ELF-1 (cell line): ENCODE results near the gene FHOD3.

Experiments
- DNase-seq: peaks from one replicate; pipeline ENCODE4 v3.0.0-alpha.2; 2016; ENCODE audit warnings: low read depth, low spot score

Gene FHOD3

DNA sequence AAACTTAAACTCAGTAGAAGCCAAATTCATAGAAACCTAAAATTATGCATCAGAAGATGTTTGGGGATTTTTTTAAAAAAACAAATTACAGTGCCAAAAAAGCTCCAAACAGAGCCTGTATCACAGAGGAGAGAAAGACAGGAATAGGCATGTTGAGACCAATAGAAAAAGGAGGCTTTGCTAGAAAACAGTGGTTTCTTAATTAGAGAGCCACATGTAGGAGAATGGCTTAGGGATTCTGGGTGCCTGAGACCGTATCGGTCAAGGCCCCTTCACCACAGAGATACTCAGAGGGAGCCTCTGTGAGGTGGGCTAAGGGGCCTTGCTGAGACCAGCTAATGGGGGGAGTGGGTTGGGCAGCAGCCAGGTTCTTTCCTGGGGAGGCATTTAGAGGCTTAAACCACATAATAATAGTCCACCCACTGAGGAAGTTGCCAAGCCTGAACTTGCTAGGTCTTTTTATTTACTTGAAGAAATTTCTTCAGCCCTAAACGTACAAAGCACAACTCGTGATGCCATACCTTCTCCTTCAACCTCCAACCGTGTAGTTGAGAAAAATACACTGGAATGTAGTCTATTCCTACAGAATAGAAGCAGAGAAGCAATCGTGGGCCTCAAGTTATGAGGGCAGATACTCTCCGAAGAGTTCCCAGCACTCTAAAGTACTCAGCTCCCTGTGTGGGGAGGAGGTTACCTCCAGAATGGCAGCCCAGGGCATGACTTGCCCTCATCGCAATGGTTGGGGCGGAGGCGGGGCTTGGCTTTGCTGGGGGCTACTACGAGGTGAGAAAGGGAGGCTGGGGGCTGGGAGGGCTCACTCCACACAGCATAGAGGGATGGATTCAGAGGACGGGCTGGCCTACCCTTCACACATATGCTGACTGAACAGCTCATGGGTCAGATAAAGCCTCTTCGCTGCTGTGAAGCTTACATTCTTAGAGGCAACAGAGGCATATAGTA lies 293.4 kb downstream of the FHOD3 start:
- no peak for DNase-seq

DNA sequence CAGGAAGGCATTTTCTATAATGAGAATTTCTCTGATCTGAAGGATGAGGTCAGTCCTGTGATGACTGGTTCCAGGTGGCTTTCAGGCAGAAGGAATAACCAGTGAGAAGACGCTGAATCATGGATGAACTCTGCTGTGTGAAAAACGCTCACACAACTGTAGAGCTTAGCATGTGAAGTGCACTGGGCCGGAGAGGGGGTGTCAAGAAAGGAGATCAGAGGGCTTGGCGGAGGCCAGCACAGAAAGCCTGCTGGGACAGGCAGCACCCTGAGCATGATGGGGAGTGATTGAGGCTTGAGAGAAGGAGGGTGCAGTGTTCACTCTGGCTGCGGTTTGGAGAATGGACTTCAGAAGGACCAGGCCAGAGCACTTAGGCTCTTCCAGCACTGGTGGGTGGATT lies 294.8 kb downstream of the FHOD3 start:
- DNase-seq = no peak

DNA sequence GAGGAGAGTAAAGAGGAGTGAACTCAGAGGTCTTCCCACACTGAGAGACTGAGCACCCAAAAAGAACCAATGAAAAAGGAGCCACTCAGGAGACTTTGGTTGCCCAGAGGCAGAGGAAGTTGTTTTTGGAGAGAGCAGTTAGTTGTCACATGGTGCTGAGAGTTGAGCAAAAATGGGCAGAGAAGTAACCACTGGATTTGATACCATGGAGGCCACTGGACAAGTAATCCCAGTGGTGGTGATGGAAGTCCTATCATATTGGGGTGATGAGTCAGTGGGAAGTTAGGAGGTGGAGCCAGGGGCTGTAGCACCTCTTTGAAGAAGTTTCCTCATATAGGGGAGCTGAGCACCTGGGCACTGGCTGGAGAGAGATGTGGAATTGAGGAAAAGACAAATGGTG lies 295.5 kb downstream of the FHOD3 start:
- no peak for DNase-seq

DNA sequence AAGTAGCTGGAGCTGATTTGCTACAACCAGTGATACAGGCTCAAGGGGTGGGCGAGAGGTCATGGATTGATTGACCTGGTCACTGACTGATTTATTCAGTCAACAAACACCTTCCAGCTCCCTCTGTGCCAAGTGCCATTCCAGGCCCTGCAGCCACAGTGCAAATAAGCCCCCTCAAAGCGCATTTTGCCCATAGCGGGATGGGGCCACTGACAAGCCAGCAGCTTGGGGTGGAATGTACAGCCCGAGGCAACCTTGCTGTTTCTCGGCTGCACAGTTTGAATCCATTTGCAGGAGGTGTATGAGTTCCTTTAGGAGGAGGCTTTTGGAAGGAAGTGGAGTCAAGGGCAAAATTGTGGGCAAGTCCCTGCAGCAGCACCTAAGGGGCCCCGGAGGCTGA lies 296.1 kb downstream of the FHOD3 start:
- peak; percentile 72 for DNase-seq

DNA sequence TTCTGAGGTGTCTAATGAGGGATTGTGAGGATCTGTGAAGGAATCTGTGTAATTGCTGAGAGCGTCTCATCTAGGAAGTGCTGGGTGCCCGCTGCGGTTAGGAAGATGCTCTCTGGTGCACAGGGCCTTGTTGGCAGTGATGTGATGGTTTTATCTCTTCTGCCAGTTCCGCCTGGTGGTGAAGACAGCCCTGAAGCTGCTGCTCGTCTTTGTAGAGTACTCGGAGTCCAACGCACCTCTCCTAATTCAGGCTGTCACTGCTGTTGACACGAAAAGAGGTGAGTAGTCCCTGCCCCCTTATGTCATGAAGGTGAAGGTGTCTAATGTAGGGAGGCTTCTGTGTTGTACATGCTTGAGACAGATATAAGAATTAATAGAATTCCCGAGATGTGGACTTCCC lies 297.1 kb downstream of the FHOD3 start:
- no peak for DNase-seq

DNA sequence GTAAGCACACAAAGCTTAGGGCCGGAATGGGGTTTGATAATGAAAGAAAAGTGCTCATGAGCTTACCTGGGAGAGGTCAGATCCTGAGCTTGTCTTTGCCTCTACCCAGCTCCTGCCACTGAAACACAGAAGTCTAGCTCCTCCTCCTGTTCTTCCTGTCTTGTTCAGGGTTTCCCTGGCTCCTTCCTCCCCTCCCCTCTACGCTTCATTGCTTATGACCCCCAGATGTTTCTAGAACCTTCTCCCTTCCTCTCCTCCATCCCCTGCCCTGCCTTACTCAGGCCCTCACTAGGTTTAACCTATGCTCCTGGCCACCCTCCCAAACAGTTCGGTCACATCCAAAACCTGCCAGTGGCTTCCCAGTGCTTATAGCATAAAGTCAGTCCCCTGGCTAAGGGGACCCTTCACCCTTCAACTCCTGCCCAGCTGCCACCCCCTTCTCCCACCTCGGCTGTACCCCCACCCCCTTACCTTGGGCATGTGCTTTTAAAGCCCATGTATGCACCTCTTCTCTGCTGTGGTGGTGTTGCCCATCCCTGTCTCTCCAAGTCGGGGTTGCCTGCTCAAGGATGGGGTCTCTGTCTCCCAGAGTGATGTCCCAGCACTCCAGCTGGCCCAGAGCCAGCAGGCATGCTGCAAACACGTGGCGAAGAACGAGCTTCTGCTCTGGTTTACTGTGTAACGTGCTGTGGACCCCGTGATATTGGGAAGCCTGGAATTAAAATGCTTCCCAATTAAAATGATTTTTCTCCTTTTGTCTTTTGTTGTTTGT lies 297.7 kb downstream of the FHOD3 start:
- DNase-seq = no peak

DNA sequence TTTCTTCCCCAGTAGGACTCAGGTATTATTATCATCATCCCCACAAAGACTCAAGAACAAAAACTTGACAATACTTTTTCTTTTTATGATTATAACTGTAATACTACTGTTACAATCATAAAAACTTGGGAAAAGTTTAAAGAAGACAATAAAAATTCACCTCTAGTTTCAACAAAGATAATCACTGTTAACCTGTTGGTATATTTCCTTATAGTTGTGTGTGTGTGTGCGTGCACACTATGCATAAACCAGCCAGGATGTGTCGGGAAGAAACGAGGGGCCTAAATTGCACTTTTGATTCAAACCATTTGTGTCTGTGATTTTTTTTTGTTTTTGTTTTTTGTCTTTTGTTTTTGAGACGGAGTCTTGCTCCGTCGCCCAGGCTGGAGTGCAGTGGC lies 298.3 kb downstream of the FHOD3 start:
- DNase-seq = no peak

DNA sequence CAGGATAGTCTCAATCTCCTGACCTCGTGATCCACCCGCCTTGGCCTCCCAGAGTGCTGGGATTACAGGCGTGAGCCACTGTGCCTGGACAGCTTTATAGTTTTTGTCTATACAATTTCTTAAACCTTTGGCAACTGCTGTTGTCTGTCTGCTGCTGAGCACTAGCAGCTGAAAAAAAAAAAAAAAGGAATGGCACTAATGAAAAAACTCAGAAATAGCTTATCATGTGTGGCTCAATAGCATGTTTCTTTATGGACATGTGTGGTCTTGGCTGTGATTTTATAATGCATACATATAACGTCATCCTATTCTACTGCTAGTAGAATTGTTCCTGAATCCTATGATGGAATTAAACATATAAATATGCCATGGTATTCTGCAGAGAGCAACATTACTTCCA lies 300.1 kb downstream of the FHOD3 start:
- no peak for DNase-seq

DNA sequence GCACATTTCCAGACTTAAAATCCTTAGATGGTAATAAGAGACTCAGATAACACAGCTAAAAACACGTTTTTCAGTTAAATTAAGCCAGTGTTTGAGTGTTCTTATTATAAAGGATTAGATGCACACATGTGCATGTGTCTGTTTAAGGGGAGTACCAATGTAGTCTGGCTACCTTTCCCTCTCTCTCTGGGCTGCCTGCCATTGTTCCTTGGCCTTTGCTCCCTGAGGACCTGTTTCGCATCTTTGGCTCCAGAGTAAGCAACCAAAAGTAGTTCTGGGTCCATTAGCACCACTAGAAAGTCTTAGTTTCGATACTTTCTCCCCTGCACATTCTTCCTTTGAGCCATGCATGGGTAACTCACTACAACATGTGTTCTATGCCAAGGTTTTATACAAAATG lies 303.0 kb downstream of the FHOD3 start:
- no peak for DNase-seq

DNA sequence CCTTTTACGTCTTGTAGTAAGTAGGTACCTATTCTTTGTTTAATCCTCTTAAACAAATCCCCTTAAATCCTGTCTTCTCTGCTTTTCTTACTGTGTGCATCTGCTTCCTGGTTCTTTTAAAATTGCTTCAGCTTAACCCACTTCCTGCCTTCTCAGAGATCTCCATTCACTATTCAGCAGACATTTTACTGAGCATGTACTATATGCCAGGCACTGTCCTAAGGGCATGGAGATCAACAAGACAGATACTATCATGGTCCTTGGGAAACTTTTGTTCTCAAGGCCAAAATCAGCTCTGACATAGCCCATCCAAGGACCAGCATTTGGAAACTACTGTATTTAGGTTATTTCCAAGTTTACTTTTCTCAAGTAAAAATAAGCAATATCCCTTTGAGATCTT lies 303.8 kb downstream of the FHOD3 start:
- no peak for DNase-seq

DNA sequence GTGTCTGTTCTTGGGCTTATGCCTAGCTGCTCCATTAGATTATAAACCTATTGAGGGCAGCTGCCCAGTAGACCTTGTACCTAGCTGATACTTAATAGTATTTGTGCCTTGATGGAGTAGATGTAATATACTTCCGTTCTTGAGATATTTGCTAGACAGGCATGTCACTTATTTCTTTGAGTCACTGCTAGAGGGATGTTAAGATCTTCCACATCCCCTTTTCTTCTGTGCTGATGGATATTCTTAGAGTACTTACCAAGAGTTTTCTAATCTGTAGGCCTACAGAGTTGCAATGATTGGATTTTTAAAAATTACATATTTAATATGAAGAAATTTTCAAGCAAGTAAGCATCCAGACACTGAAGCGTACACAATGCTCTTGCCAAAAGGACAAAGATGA lies 304.6 kb downstream of the FHOD3 start:
- no peak for DNase-seq

DNA sequence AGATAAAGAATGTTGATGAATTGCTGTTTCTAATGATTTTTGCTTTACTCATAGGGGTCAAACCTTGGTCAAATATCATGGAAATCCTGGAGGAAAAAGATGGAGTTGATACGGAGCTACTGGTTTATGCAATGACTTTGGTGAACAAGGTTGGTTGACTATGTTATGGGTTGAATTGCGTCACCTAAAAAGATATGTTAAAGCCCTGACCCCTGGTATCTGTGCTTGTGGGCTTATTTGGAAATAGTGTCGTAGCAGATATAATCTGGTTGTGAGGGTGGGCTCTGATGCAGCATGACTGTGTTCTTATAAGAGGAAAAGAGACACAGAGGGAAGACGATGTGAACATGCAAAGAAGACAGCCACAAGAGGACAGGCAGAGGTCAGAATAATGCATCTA lies 305.1 kb downstream of the FHOD3 start:
- no peak for DNase-seq

DNA sequence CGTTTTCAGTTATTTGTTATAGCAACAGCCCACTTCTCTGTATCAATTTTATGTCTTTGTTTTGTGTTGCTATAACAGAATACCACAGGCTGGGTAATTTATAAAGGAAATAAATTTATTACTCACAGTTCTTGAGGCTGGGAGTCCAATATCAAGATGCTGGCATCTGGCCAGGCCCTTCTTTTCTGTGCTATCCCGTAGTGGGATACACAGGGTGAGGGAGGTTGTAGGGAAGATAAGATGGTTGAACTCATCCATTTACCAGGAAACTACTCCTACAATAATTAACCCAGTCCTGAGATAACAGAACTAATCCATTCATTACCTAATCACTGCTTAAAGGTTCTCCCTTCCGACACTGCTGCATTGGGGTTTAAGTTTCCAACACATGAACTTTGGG lies 310.6 kb downstream of the FHOD3 start:
- DNase-seq = no peak

DNA sequence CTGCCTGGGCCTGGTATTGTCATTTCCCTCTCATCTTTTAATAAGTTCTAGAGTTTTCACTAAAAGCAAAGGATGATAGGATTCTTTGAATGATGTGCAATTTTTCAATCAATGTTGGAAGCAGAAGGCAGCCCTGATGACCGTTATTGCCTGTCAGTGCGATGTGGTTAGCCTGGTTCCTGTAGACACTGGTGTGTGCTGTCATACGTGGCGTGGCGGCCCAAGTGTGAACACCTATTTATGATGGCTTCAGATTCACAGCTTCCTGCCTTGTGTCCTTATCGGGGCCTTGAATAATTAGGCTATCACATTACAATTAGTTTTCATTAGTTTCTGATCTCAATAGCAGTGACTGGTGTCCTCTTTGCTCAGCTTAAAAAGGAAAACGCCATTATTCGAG lies 312.7 kb downstream of the FHOD3 start:
- DNase-seq = no peak

DNA sequence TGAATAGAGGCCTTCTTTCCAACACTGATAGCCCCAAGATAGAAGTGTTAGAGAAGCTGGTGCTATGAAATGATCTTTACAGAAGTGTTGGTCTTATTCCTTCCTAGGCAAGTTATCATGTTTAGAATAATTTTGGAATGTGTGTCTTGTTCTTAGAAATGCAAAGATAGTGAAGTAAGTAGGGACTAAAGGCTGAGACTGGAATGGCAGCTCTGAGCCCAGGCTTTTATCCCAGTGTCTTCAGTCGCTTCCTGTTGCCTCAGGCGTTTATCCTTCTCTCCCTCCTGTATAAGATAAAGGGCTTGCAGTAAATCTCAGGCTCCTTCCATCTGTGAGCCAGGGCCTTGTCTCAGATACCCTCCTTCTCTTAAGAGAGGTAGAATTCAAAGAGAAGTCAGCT lies 313.1 kb downstream of the FHOD3 start:
- peak; percentile 65 for DNase-seq

DNA sequence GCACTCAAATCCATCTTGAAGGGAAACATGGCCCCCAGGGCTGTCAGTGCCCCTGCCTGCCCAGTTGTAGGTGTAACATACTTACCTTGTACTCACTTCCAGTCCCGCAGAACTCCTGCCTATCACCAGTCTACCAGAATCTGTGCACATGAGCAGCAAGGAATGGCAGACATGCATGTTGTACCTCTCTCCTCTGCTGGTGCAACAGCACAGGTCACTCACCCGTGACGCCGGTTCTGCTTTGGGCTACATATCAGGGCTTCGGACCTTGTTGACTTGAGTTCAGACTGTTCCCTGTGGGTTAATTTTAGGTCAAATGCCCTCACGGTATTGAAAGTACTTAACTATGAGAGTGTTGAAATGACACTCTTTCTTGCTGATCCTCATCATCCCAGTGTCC lies 315.6 kb downstream of the FHOD3 start:
- no peak for DNase-seq

DNA sequence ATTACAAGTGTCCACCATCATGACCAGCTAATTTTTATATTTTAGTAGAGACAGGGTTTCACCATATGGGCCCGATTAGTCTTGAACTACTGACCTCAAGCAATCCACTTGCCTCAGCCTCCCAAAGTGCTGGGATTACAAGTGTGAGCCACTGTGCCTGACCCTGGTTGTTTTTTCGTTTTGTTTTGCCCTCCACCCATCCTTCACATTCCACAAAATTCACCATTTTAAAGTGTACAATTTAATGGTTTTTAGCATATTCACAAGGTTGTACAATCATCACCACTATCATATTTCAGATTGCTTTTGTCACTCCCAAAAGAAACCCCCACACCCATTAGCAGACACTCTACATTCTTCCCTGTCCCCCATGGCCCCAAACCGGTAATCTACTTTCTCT lies 316.3 kb downstream of the FHOD3 start:
- DNase-seq = no peak

DNA sequence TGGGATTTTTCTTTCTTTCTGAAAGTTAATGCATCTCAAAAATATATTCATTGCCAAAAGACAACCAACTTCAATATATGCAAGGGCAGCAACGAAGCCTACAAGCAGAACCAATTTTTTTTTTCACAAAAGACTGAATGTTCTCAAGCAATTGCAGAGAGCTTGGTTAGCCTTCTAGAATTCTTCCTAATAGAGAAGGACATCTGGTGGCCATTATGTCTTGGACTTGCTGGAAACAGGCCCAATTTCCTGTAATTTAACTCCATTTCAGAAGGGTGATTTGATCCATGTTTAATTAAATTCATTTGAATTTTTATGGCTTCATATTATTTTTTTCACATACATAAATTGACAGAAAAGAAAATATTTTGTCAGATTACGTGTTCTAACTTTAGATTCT lies 323.3 kb downstream of the FHOD3 start:
- DNase-seq = no peak

DNA sequence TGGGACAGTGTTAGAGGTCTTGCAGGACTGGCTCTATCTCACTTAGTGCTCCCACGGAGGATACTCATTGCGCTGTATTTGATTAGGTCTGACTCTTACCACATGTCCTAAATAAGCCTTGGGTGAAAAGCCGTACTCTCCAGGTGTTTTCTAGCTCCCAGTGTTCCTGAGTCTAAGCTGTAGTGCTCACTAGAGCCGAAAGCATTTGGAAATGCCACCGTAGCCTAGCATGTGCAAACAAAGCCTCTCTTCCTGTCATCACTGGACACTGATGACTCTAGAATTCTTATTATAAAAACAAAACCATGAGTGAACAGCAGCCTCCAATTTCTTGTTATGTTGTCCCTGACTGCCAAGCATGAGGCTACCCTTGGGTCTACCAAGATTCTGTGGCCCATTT lies 325.1 kb downstream of the FHOD3 start:
- no peak for DNase-seq

DNA sequence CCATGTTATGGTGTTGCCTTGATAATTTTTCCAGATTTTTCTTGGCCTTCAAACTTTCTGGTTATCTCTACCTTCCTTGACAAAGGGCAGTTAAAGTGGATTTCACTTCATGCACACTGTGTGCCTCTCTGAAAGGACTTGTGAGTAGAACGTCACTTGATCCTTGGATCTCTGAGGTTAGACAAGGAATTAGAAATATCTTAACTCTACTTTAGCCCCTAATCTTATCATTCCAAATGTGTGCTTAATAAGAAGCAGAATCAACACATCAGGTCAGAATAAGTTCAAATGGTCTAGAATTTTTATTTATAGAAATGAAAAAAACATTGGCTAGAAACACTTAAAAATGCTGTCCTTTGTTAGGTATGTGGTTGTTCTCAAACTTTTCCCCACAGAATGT lies 325.6 kb downstream of the FHOD3 start:
- DNase-seq = no peak

DNA sequence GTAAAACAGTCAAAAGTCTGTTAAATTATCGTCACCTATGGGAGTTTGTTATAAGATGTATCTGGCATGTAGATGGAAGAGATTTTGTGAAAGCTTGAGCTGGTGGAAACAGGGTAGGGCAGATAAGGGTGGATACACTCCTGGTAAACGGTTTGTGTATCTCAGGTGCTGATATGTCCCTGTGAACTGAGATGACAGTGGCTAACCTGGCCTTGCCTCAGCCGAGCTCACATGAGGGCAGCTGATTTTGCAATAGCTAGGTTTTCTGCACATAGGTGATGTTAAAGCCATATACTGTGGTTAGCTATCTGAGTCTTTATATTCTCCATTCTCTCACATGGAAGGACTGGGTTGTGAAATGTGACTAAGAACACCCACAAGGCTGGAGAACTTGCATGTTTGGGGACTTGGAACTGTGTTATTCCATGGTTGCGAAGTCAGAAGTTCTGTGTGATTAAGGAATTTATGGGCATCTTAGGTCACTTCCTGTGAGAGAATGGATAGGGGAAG lies 326.2 kb downstream of the FHOD3 start:
- DNase-seq = no peak

DNA sequence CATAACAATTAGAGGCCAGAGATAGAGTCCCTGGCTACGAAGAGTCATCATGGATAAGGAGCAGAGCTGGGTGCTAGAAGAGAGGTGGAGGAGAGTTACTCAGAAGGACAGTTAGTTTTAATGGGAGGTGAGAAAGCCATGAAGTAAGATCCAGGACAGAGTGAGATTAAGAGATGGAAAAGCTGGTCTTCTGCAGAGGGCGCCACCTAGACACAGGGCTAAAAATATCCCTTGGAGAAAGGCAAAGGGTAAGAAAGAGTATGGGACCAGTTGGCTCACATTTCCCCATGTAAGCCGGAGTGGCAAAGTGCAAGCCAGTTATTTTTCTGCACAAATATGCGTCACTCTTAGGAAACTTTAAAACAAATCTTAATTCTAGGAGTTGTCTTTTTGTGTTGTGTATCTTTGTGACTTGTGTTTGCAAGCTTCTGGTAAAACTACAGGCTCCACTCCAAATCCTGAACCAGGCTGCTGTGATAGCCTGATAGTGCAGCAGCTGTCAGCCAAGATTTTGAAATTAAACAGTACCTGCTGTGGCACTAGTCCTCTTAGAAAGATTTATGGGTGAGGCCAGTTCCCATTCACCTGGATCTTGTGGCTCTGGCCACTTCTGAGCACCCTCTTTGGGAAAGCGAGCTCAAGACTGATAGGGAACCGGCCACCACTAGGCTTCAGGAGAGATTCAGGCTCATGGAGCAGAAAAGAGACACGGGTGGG lies 327.1 kb downstream of the FHOD3 start:
- DNase-seq = no peak
